Erythroblast (primary cell): Measurements from ENCODE around the gene COL4A2.

Source experiments
- DNase-seq, 2 experiments: peaks; one replicate each; lab custom pipeline; 2025; lab: John Stamatoyannopoulos, UW
- GATA1 ChIP-seq: IDR thresholded peaks from 2 replicates; pipeline ENCODE4 v1.6.1; 2011; ENCODE audit warnings: low read depth, mild to moderate bottlenecking, control low read depth, low read length, moderate library complexity
- POLR2A ChIP-seq: IDR thresholded peaks from 2 replicates; pipeline ENCODE4 v1.6.1; 2011; ENCODE audit warnings: mild to moderate bottlenecking, low read length

COL4A2 gene

GRCh38 chr13:110277357-110277975 is 29.6 kb upstream of the COL4A2 start:
- TF ChIP-seq GATA1 = no peak
- TF ChIP-seq POLR2A = no peak

GRCh38 chr13:110278859-110279258 is 28.2 kb upstream of the COL4A2 start:
- no peak for DNase-seq
- no peak for TF ChIP-seq POLR2A
- no peak for TF ChIP-seq GATA1

More at GRCh38 chr13:110277357-110277975, 29.6 kb upstream of the COL4A2 start:
- no peak for DNase-seq

GRCh38 chr13:110279684-110280083 is 27.4 kb upstream of the COL4A2 start:
- no peak for DNase-seq
- TF ChIP-seq GATA1 (no peak), POLR2A (no peak)

- TF ChIP-seq POLR2A (no peak), GATA1 (no peak)
- DNase-seq = no peak
Measured at GRCh38 chr13:110280231-110280813, 26.8 kb upstream of the COL4A2 start.

GRCh38 chr13:110280985-110281688 is 25.9 kb upstream of the COL4A2 start:
- no peak for TF ChIP-seq GATA1
- TF ChIP-seq POLR2A = no peak
- no peak for DNase-seq

- TF ChIP-seq POLR2A = no peak
- no peak for TF ChIP-seq GATA1
Measured at GRCh38 chr13:110281736-110282135, 25.3 kb upstream of the COL4A2 start.

GRCh38 chr13:110282316-110282841 is 24.7 kb upstream of the COL4A2 start:
- no peak for TF ChIP-seq GATA1
- TF ChIP-seq POLR2A = no peak
- no peak for DNase-seq

More at GRCh38 chr13:110281736-110282135, 25.3 kb upstream of the COL4A2 start:
- no peak for DNase-seq

GRCh38 chr13:110283736-110284517 is 23.2 kb upstream of the COL4A2 start:
- TF ChIP-seq POLR2A = no peak
- TF ChIP-seq GATA1 = no peak
- DNase-seq = no peak

- no peak for TF ChIP-seq GATA1
- TF ChIP-seq POLR2A = no peak
- DNase-seq = no peak
Measured at GRCh38 chr13:110284779-110285484, 22.2 kb upstream of the COL4A2 start.

GRCh38 chr13:110285991-110286832 is 20.9 kb upstream of the COL4A2 start:
- DNase-seq = no peak
- TF ChIP-seq POLR2A (no peak), GATA1 (no peak)

GRCh38 chr13:110286833-110287819 is 20.0 kb upstream of the COL4A2 start:
- no peak for DNase-seq
- TF ChIP-seq GATA1 = no peak
- no peak for TF ChIP-seq POLR2A

- DNase-seq = no peak
- TF ChIP-seq POLR2A (no peak), GATA1 (no peak)
Measured at GRCh38 chr13:110289174-110289573, 17.9 kb upstream of the COL4A2 start.
